Lower lobe of right lung (tissue), 2 donors: ENCODE results near the gene IKBKE. TPM values are rescaled to one million over a fixed set of nuclear protein-coding genes. Genes with fewer than 3 reads are reported as not detected.

Source experiments
- ATAC-seq, 2 donors: fragments of 200-7000 bp; cut with Tn5 transposase; one replicate each; pipeline ENCODE4 v1.9.1; 2020 to 2022; ENCODE audit warnings: mild to moderate bottlenecking in 2 of 2, moderate library complexity in 2 of 2
- DNase-seq: peaks from one replicate; pipeline ENCODE4 v3.0.0-alpha.2; 2020
- H3K27ac ChIP-seq: fragments of 200-600 bp; one replicate; pipeline ENCODE4 v1.8.0; 2022
- H3K27me3 ChIP-seq: fragments of 200-600 bp; one replicate; pipeline ENCODE4 v1.8.0; 2022; ENCODE audit warnings: low read depth
- H3K36me3 ChIP-seq: fragments of 200-600 bp; one replicate; pipeline ENCODE4 v1.8.0; 2022; ENCODE audit warnings: mild to moderate bottlenecking
- H3K4me1 ChIP-seq: fragments of 200-600 bp; one replicate; pipeline ENCODE4 v1.8.0; 2022
- H3K4me3 ChIP-seq: fragments of 200-600 bp; one replicate; pipeline ENCODE4 v1.8.0; 2022; ENCODE audit warnings: mild to moderate bottlenecking
- H3K9me3 ChIP-seq: fragments of 200-600 bp; one replicate; pipeline ENCODE4 v1.8.0; 2022
- intact Hi-C: fragments of 100-400 bp; cut with DNase I; formaldehyde crosslinking; loops from one replicate; pipeline ENCODE4 v1.11.0; 2022
- total RNA-seq: library from RNA; stranded (reverse); fragmentation: NEBNext Ultra II Directional; extraction: Animal tissue kit (Norgen Biotek cat#: 25700); gene quantifications from one replicate; pipeline ENCODE4 v1.2.1, GENCODE V29; 2021
- TF ChIP-seq, protein P1 (sequence below): fragments of 200-600 bp; IDR thresholded peaks from one replicate; pipeline ENCODE4 v1.8.0; 2022; ENCODE audit warnings: antibody characterized with exemption, mild to moderate bottlenecking
- donor health status: DM: no; HTN: yes; CAD: no; lungs with severe emphysema.

The IKBKE gene
- total RNA-seq, 1 donor from 2014 or later, result 12.5 TPM

DNA sequence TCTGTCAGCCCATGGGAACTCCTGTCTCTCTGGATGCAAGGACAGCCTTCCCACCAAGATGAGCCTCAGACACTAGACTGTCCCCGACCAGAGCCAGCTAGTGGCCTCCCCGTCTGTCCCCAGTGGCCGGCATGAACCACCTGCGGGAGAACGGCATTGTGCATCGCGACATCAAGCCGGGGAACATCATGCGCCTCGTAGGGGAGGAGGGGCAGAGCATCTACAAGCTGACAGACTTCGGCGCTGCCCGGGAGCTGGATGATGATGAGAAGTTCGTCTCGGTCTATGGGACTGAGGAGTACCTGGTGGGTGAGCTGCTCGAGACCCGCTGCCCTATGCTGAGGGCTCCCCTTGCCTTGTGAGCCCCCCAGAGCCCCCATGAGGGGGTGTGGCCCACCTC lies 5.8 kb downstream of the IKBKE start:
- Histone ChIP-seq H3K4me1 (peaks cover 20% of the 10 kb centered on the region), H3K36me3 (peaks cover 42% of the 10 kb centered on the region), H3K9me3 (no peaks in the 10 kb centered on the region), H3K27me3 (no peaks in the 10 kb centered on the region), H3K27ac (no peak overlapping the region), H3K4me3 (no peak overlapping the region)
- ATAC-seq (no peak), DNase-seq (no peak)
- TF ChIP-seq, protein P1, sequence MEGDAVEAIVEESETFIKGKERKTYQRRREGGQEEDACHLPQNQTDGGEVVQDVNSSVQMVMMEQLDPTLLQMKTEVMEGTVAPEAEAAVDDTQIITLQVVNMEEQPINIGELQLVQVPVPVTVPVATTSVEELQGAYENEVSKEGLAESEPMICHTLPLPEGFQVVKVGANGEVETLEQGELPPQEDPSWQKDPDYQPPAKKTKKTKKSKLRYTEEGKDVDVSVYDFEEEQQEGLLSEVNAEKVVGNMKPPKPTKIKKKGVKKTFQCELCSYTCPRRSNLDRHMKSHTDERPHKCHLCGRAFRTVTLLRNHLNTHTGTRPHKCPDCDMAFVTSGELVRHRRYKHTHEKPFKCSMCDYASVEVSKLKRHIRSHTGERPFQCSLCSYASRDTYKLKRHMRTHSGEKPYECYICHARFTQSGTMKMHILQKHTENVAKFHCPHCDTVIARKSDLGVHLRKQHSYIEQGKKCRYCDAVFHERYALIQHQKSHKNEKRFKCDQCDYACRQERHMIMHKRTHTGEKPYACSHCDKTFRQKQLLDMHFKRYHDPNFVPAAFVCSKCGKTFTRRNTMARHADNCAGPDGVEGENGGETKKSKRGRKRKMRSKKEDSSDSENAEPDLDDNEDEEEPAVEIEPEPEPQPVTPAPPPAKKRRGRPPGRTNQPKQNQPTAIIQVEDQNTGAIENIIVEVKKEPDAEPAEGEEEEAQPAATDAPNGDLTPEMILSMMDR, result no peak
- intact Hi-C loops, result no loop called here

GRCh38 chr1:206476591-206476990 lies 6.3 kb downstream of the IKBKE start:
- H3K4me1 ChIP-seq, result peaks cover 15% of the 10 kb centered on the region
- H3K27ac ChIP-seq, result no peak overlapping the region
- DNase-seq, result no peak
- H3K36me3 ChIP-seq, result peaks cover 42% of the 10 kb centered on the region
- ATAC-seq, result no peak
- no peaks in the 10 kb centered on the region for H3K9me3 ChIP-seq
- H3K4me3 ChIP-seq, result no peak overlapping the region
- intact Hi-C loops, result no loop called here
- TF ChIP-seq, protein P1, result no peak
- no peaks in the 10 kb centered on the region for H3K27me3 ChIP-seq

- H3K27ac ChIP-seq, result no peak overlapping the region
- ATAC-seq, result no peak
- intact Hi-C loops, result no loop called here
- H3K4me3 ChIP-seq, result no peak overlapping the region
- TF ChIP-seq, protein P1, result no peak
- H3K36me3 ChIP-seq, result peaks cover 42% of the 10 kb centered on the region
- peaks cover 10% of the 10 kb centered on the region for H3K4me1 ChIP-seq
- DNase-seq, result no peak
- H3K9me3 ChIP-seq, result no peaks in the 10 kb centered on the region
- no peaks in the 10 kb centered on the region for H3K27me3 ChIP-seq
Measured at GRCh38 chr1:206477110-206477509, 6.8 kb downstream of the IKBKE start.

- Histone ChIP-seq H3K27ac (no peak overlapping the region), H3K4me3 (no peak overlapping the region), H3K4me1 (peaks cover 5% of the 10 kb centered on the region), H3K9me3 (no peaks in the 10 kb centered on the region), H3K27me3 (no peaks in the 10 kb centered on the region), H3K36me3 (peaks cover 49% of the 10 kb centered on the region)
- TF ChIP-seq, protein P1, result no peak
- DNase-seq (no peak), ATAC-seq (no peak)
- intact Hi-C loops, result no loop called here
Measured at GRCh38 chr1:206477581-206478380, 7.5 kb downstream of the IKBKE start.

DNA sequence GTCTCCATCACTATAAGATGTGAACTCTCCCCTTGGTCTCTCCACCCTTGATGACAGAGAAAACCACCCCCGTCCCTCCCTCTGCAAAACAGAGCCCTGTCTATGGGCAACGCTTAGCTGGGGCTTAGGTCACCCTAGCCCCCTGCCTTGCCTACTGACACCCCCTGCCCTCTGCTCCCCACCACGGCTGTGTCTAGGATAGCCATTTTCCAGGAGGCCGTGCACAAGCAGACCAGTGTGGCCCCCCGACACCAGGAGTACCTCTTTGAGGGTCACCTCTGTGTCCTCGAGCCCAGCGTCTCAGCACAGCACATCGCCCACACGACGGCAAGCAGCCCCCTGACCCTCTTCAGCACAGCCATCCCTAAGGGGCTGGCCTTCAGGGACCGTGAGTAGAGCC lies 8.5 kb downstream of the IKBKE start:
- DNase-seq, result no peak

More for the DNA sequence above, 8.5 kb downstream of the IKBKE start:
- no peaks in the 10 kb centered on the region for H3K4me1 ChIP-seq
- ATAC-seq, result no peak
- no peak overlapping the region for H3K4me3 ChIP-seq
- no peaks in the 10 kb centered on the region for H3K27me3 ChIP-seq
- no peaks in the 10 kb centered on the region for H3K9me3 ChIP-seq
- TF ChIP-seq, protein P1, result no peak
- intact Hi-C loops, result no loop called here
- peaks cover 50% of the 10 kb centered on the region for H3K36me3 ChIP-seq
- H3K27ac ChIP-seq, result no peak overlapping the region
